ENCODE data around the gene AMBP.

Gene AMBP

GRCh38 chr9:114102484-114102883 lies 24.4 kb upstream of the AMBP start:
- H3K4me3 ChIP-seq (ENCODE audit: low read depth, low read length): no peak overlapping the region
- TF ChIP-seq, protein P1, sequence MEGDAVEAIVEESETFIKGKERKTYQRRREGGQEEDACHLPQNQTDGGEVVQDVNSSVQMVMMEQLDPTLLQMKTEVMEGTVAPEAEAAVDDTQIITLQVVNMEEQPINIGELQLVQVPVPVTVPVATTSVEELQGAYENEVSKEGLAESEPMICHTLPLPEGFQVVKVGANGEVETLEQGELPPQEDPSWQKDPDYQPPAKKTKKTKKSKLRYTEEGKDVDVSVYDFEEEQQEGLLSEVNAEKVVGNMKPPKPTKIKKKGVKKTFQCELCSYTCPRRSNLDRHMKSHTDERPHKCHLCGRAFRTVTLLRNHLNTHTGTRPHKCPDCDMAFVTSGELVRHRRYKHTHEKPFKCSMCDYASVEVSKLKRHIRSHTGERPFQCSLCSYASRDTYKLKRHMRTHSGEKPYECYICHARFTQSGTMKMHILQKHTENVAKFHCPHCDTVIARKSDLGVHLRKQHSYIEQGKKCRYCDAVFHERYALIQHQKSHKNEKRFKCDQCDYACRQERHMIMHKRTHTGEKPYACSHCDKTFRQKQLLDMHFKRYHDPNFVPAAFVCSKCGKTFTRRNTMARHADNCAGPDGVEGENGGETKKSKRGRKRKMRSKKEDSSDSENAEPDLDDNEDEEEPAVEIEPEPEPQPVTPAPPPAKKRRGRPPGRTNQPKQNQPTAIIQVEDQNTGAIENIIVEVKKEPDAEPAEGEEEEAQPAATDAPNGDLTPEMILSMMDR (IDR thresholded peaks at IDR 0.05; ENCODE audit: control insufficient read depth, extremely low read depth, insufficient read depth): no peak
- no peak for DNase-seq (ENCODE audit: low read depth)

DNA sequence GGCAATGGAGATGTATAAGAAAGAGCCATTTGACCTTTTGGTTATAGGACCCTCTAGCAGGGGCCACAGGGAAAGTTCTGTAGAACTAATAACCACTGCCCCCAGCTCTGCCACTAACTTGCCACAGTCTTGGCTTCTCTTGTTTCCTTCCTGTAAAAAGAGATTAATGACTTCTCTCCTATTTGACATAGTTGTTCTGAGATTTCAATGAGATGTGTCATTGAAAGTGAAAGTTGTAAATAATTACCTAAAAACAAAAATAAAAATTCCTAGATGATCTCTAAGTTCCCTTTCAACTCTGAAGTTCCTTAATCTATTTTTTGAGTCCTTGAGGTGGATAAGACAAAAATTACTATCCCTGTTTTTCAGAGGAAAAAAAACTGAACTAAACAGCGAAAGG lies 22.4 kb upstream of the AMBP start:
- DNase-seq (ENCODE audit: low read depth): no peak
- TF ChIP-seq, protein P1 (IDR thresholded peaks at IDR 0.05; ENCODE audit: control insufficient read depth, extremely low read depth, insufficient read depth): no peak
- no peak overlapping the region for H3K4me3 ChIP-seq (ENCODE audit: low read depth, low read length)

DNA sequence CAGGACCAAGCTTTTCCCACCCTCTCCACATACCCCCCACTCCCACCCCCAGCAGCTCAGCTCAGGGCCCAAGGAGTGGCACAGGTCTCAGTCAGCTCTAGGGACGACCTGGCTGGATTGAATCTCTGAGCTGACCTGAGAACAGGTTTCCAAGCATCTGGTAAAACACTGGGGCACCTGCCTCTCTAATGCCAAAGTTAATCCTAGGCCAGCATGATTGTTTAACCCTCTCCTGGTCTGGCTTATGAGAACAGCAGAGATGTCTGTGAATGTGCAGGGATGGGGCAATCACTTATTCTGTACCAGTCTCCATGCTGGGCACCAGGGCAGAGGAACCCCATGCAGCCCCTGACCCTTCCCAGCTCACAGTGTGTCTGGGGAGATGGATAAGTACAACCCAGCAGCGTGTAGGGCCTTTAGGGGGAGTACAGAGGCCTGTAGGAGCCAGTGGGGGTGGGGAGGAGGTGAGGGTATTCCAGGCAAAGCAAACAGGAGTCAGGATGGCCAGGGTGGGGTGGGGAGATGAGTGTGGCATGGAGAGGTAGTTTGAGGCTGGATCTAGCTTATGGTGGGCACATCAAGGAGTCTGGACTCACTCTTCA lies 21.7 kb upstream of the AMBP start:
- DNase-seq (ENCODE audit: low read depth): no peak

GRCh38 chr9:114098936-114099668 lies 21.0 kb upstream of the AMBP start, which contains the start of gene KIF12:
Gene KIF12, minus strand, starts transcription at chr9:114099292. Its CDS starts 16 bp downstream, at chr9:114099276.
- TF ChIP-seq, protein P1 (IDR thresholded peaks at IDR 0.05; ENCODE audit: control insufficient read depth, extremely low read depth, insufficient read depth): no peak
- peak within 1 kb of the TSS; percentile 50 for H3K4me3 ChIP-seq (ENCODE audit: low read depth, low read length)
- DNase-seq (ENCODE audit: low read depth): no peak

More for the DNA sequence above, 21.7 kb upstream of the AMBP start:
- TF ChIP-seq, protein P1 (IDR thresholded peaks at IDR 0.05; ENCODE audit: control insufficient read depth, extremely low read depth, insufficient read depth): no peak
- no peak overlapping the region for H3K4me3 ChIP-seq (ENCODE audit: low read depth, low read length)

- no peak for DNase-seq (ENCODE audit: low read depth)
- TF ChIP-seq, protein P1 (IDR thresholded peaks at IDR 0.05; ENCODE audit: control insufficient read depth, extremely low read depth, insufficient read depth): no peak
- peak overlapping the region; percentile 50 for H3K4me3 ChIP-seq (ENCODE audit: low read depth, low read length)
Observed at GRCh38 chr9:114098021-114098935, 20.2 kb upstream of the AMBP start.

- TF ChIP-seq, protein P1 (IDR thresholded peaks at IDR 0.05; ENCODE audit: control insufficient read depth, extremely low read depth, insufficient read depth): no peak
- H3K4me3 ChIP-seq (ENCODE audit: low read depth, low read length): peak overlapping the region; percentile 50
- DNase-seq (ENCODE audit: low read depth): no peak
Observed at GRCh38 chr9:114097613-114098020, 19.5 kb upstream of the AMBP start.
